Measurements from ENCODE around the gene ITPR2.

ITPR2 gene

GRCh38 chr12:26566675-26567074 lies 266.3 kb downstream of the ITPR2 start:
- H3K4me3 ChIP-seq (ENCODE audit: low read length): no peak overlapping the region
- no peak for DNase-seq (ENCODE audit: low read depth, low spot score)

- H3K4me3 ChIP-seq (ENCODE audit: low read length): no peak overlapping the region
- DNase-seq (ENCODE audit: low read depth, low spot score): no peak
These were observed 266.8 kb downstream of the ITPR2 start for GRCh38 chr12:26566186-26566585.

- H3K4me3 ChIP-seq (ENCODE audit: low read length): no peak overlapping the region
- DNase-seq (ENCODE audit: low read depth, low spot score): no peak
These were observed 268.6 kb downstream of the ITPR2 start for GRCh38 chr12:26564391-26564790.

- H3K4me3 ChIP-seq (ENCODE audit: low read length): no peak overlapping the region
- DNase-seq (ENCODE audit: low read depth, low spot score): no peak
These were observed 269.4 kb downstream of the ITPR2 start for GRCh38 chr12:26563552-26563951.

- DNase-seq (ENCODE audit: low read depth, low spot score): no peak
- H3K4me3 ChIP-seq (ENCODE audit: low read length): no peak overlapping the region
These were observed 275.7 kb downstream of the ITPR2 start for GRCh38 chr12:26557326-26557725.

GRCh38 chr12:26556916-26557315 lies 276.1 kb downstream of the ITPR2 start:
- no peak overlapping the region for H3K4me3 ChIP-seq (ENCODE audit: low read length)
- DNase-seq (ENCODE audit: low read depth, low spot score): no peak

- no peak for DNase-seq (ENCODE audit: low read depth, low spot score)
- no peak overlapping the region for H3K4me3 ChIP-seq (ENCODE audit: low read length)
These were observed 277.9 kb downstream of the ITPR2 start for GRCh38 chr12:26555139-26555538.

GRCh38 chr12:26554332-26554731 lies 278.7 kb downstream of the ITPR2 start:
- DNase-seq (ENCODE audit: low read depth, low spot score): no peak
- no peak overlapping the region for H3K4me3 ChIP-seq (ENCODE audit: low read length)

GRCh38 chr12:26551385-26551784 lies 281.6 kb downstream of the ITPR2 start:
- no peak for DNase-seq (ENCODE audit: low read depth, low spot score)
- no peak overlapping the region for H3K4me3 ChIP-seq (ENCODE audit: low read length)

GRCh38 chr12:26548227-26548626 lies 284.8 kb downstream of the ITPR2 start:
- no peak overlapping the region for H3K4me3 ChIP-seq (ENCODE audit: low read length)
- DNase-seq (ENCODE audit: low read depth, low spot score): no peak

- DNase-seq (ENCODE audit: low read depth, low spot score): no peak
- H3K4me3 ChIP-seq (ENCODE audit: low read length): no peak overlapping the region
These were observed 286.3 kb downstream of the ITPR2 start for GRCh38 chr12:26546535-26547314.

GRCh38 chr12:26539131-26539530 lies 293.9 kb downstream of the ITPR2 start:
- no peak for DNase-seq (ENCODE audit: low read depth, low spot score)
- no peak overlapping the region for H3K4me3 ChIP-seq (ENCODE audit: low read length)

- no peak overlapping the region for H3K4me3 ChIP-seq (ENCODE audit: low read length)
These were observed 295.3 kb downstream of the ITPR2 start for GRCh38 chr12:26537651-26538050.

GRCh38 chr12:26537126-26537525 lies 295.9 kb downstream of the ITPR2 start:
- no peak for DNase-seq (ENCODE audit: low read depth, low spot score)
- no peak overlapping the region for H3K4me3 ChIP-seq (ENCODE audit: low read length)

More at GRCh38 chr12:26537651-26538050, 295.3 kb downstream of the ITPR2 start:
- DNase-seq (ENCODE audit: low read depth, low spot score): no peak

- H3K4me3 ChIP-seq (ENCODE audit: low read length): no peak overlapping the region
- no peak for DNase-seq (ENCODE audit: low read depth, low spot score)
These were observed 297.2 kb downstream of the ITPR2 start for GRCh38 chr12:26535826-26536225.

GRCh38 chr12:26534071-26534470 lies 298.9 kb downstream of the ITPR2 start:
- H3K4me3 ChIP-seq (ENCODE audit: low read length): no peak overlapping the region
- DNase-seq (ENCODE audit: low read depth, low spot score): no peak

GRCh38 chr12:26533211-26533610 lies 299.8 kb downstream of the ITPR2 start:
- no peak for DNase-seq (ENCODE audit: low read depth, low spot score)
- no peak overlapping the region for H3K4me3 ChIP-seq (ENCODE audit: low read length)

- H3K4me3 ChIP-seq (ENCODE audit: low read length): no peak overlapping the region
- no peak for DNase-seq (ENCODE audit: low read depth, low spot score)
These were observed 302.5 kb downstream of the ITPR2 start for GRCh38 chr12:26530461-26530860.

GRCh38 chr12:26528943-26529342 lies 304.1 kb downstream of the ITPR2 start:
- DNase-seq (ENCODE audit: low read depth, low spot score): no peak
- no peak overlapping the region for H3K4me3 ChIP-seq (ENCODE audit: low read length)

GRCh38 chr12:26527682-26528081 lies 305.3 kb downstream of the ITPR2 start:
- no peak overlapping the region for H3K4me3 ChIP-seq (ENCODE audit: low read length)
- no peak for DNase-seq (ENCODE audit: low read depth, low spot score)

GRCh38 chr12:26524862-26525465 lies 308.0 kb downstream of the ITPR2 start:
- H3K4me3 ChIP-seq (ENCODE audit: low read length): no peak overlapping the region
- peak; percentile 10 for DNase-seq (ENCODE audit: low read depth, low spot score)

Data from Jurkat, Clone E6-1 (cell line).